ENCODE data around the gene CACNG7. TPM values are rescaled to one million over a fixed set of nuclear protein-coding genes. Genes with fewer than 3 reads are reported as not detected.

Gene CACNG7
- total and polyA plus RNA-seq, 4 donors, result not detected

DNA sequence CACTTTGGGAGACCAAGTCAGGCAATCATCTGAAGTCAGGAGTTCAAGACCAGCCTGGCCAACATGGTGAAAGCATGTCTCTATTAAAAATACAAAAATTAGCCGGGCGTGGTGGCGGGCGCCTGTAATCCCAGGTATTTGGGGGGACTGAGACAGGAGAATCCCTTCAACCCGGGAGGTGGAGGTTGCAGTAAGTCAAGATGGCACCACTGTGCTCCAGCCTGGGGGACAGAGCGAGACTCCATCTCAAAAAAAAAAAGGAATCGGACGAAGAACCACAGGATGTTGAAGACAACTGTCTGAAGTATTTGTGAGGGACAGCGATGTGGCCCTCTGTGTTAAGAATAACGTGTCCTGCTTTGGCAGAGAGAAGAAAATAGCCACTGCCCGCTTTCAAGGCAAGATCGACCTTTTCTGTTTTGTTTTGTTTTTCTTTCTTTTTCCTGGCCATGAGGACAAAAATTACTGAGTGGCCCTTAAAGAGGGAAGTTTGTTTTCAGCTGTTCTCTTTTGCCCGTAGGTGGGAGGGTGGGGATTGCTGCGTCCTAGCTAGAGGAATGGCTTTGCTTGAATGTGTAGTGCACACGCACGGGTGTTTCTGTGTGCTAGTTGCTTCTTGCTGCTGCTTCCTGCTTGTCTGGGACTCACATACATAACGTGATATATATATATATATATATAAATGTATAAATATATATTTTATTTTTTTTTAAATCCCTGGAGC, 33.3 kb upstream of the CACNG7 start:
- WGBS, result 92% methylated on average over 17 of the region's 17 CpGs
- no peak overlapping the region for H3K9ac ChIP-seq (ENCODE audit: low read depth in 1 of 2, low read length in 2 of 2)
- H3K9me3 ChIP-seq (ENCODE audit: control insufficient read depth in 4 of 4, low read length in 3 of 4), result no peaks in the 10 kb centered on the region
- H3K4me1 ChIP-seq (ENCODE audit: control insufficient read depth in 4 of 4, insufficient read depth in 4 of 4, low read length in 3 of 4), result peaks cover 0 to 9% (median 4%) of the 10 kb centered on the region in 4 donors
- peaks cover 0 to 3% (median 0%) of the 10 kb centered on the region in 4 donors for H3K27me3 ChIP-seq (ENCODE audit: control insufficient read depth in 4 of 4, insufficient read depth in 4 of 4, low read length in 3 of 4)
- no peak for DNase-seq (ENCODE audit: low spot score)
- H3K4me3 ChIP-seq (ENCODE audit: low read depth in 1 of 3, low read length in 3 of 3), result no peak overlapping the region
- H3K36me3 ChIP-seq (ENCODE audit: control insufficient read depth in 4 of 4, insufficient read depth in 3 of 4, low read depth in 1 of 4, low read length in 3 of 4), result peaks cover 3 to 15% (median 9%) of the 10 kb centered on the region in 4 donors
- no peak for TF ChIP-seq SP1 (IDR thresholded peaks at IDR 0.05)
- no peak for TF ChIP-seq ATF3 (IDR thresholded peaks at IDR 0.05)
- no peak for TF ChIP-seq REST (IDR thresholded peaks at IDR 0.05)
- no peak for TF ChIP-seq EGR1 (IDR thresholded peaks at IDR 0.05; ENCODE audit: low read depth in 2 of 2)
- no peak for TF ChIP-seq NR2F2 (IDR thresholded peaks at IDR 0.05)
- TF ChIP-seq HNF4G (IDR thresholded peaks at IDR 0.05), result no peak
- TF ChIP-seq RXRA (IDR thresholded peaks at IDR 0.05), result no peak
- no peak for TF ChIP-seq RAD21 (IDR thresholded peaks at IDR 0.05)
- TF ChIP-seq FOXA2 (IDR thresholded peaks at IDR 0.05), result no peak
- no peak overlapping the region for H3K27ac ChIP-seq (ENCODE audit: low read depth in 1 of 2, low read length in 2 of 2)

- H3K4me3 ChIP-seq (ENCODE audit: low read depth in 1 of 3, low read length in 3 of 3), result no peak overlapping the region
- WGBS, result 80% methylated on average over 6 of the region's 6 CpGs
- H3K4me1 ChIP-seq (ENCODE audit: control insufficient read depth in 4 of 4, insufficient read depth in 4 of 4, low read length in 3 of 4), result peaks cover 0 to 9% (median 5%) of the 10 kb centered on the region in 4 donors
- DNase-seq (ENCODE audit: low spot score), result no peak
- H3K9me3 ChIP-seq (ENCODE audit: control insufficient read depth in 4 of 4, low read length in 3 of 4), result no peaks in the 10 kb centered on the region
- no peak overlapping the region for H3K27ac ChIP-seq (ENCODE audit: low read depth in 1 of 2, low read length in 2 of 2)
- no peak overlapping the region for H3K9ac ChIP-seq (ENCODE audit: low read depth in 1 of 2, low read length in 2 of 2)
- H3K27me3 ChIP-seq (ENCODE audit: control insufficient read depth in 4 of 4, insufficient read depth in 4 of 4, low read length in 3 of 4), result peaks cover 0 to 7% (median under 1%) of the 10 kb centered on the region in 4 donors
- H3K36me3 ChIP-seq (ENCODE audit: control insufficient read depth in 4 of 4, insufficient read depth in 3 of 4, low read depth in 1 of 4, low read length in 3 of 4), result peaks cover 3 to 15% (median 9%) of the 10 kb centered on the region in 4 donors
- TF ChIP-seq RXRA (IDR thresholded peaks at IDR 0.05) (no peak), ATF3 (IDR thresholded peaks at IDR 0.05) (no peak), HNF4G (IDR thresholded peaks at IDR 0.05) (no peak), FOXA2 (IDR thresholded peaks at IDR 0.05) (no peak), GABPA (IDR thresholded peaks at IDR 0.05 in 1 of 2, conservative IDR thresholded peaks at IDR 0.05 in 1 of 2) (no peak), MAX (IDR thresholded peaks at IDR 0.05) (no peak)
Observed at GRCh38 chr19:53876651-53877224, 32.3 kb upstream of the CACNG7 start.

GRCh38 chr19:53877361-53877766, 31.7 kb upstream of the CACNG7 start:
- DNase-seq (ENCODE audit: low spot score), result no peak
- Histone ChIP-seq H3K36me3 (ENCODE audit: control insufficient read depth in 4 of 4, insufficient read depth in 3 of 4, low read depth in 1 of 4, low read length in 3 of 4) (peaks cover 3 to 15% (median 9%) of the 10 kb centered on the region in 4 donors), H3K4me1 (ENCODE audit: control insufficient read depth in 4 of 4, insufficient read depth in 4 of 4, low read length in 3 of 4) (peaks cover 0 to 16% (median 6%) of the 10 kb centered on the region in 4 donors), H3K27me3 (ENCODE audit: control insufficient read depth in 4 of 4, insufficient read depth in 4 of 4, low read length in 3 of 4) (peaks cover 0 to 9% (median under 1%) of the 10 kb centered on the region in 4 donors), H3K27ac (ENCODE audit: low read depth in 1 of 2, low read length in 2 of 2) (no peak overlapping the region), H3K9me3 (ENCODE audit: control insufficient read depth in 4 of 4, low read length in 3 of 4) (no peaks in the 10 kb centered on the region), H3K9ac (ENCODE audit: low read depth in 1 of 2, low read length in 2 of 2) (no peak overlapping the region), H3K4me3 (ENCODE audit: low read depth in 1 of 3, low read length in 3 of 3) (no peak overlapping the region)
- WGBS, result 78% methylated on average over 10 of the region's 10 CpGs
- TF ChIP-seq, protein P1, sequence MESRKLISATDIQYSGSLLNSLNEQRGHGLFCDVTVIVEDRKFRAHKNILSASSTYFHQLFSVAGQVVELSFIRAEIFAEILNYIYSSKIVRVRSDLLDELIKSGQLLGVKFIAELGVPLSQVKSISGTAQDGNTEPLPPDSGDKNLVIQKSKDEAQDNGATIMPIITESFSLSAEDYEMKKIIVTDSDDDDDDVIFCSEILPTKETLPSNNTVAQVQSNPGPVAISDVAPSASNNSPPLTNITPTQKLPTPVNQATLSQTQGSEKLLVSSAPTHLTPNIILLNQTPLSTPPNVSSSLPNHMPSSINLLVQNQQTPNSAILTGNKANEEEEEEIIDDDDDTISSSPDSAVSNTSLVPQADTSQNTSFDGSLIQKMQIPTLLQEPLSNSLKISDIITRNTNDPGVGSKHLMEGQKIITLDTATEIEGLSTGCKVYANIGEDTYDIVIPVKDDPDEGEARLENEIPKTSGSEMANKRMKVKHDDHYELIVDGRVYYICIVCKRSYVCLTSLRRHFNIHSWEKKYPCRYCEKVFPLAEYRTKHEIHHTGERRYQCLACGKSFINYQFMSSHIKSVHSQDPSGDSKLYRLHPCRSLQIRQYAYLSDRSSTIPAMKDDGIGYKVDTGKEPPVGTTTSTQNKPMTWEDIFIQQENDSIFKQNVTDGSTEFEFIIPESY (IDR thresholded peaks at IDR 0.05), result no peak
- TF ChIP-seq SP1 (IDR thresholded peaks at IDR 0.05) (no peak), JUND (IDR thresholded peaks at IDR 0.05) (no peak), FOXA1 (IDR thresholded peaks at IDR 0.05) (no peak), REST (IDR thresholded peaks at IDR 0.05) (no peak), GABPA (IDR thresholded peaks at IDR 0.05 in 1 of 2, conservative IDR thresholded peaks at IDR 0.05 in 1 of 2) (no peak), NR2F2 (IDR thresholded peaks at IDR 0.05) (no peak), ATF3 (IDR thresholded peaks at IDR 0.05) (no peak)
